HepG2 (cell line): ENCODE results near the gene ADCY5.

Experiments
- HDAC6 ChIP-seq: fragments of 200-600 bp; sonication (generic); IDR thresholded peaks from 2 replicates; pipeline ENCODE4 v1.7.0; 2017; ENCODE audit warnings: mild to moderate bottlenecking, antibody characterized with exemption, low read length, low read depth
- SMAD3 ChIP-seq: sonication (generic); formaldehyde crosslinking; IDR thresholded peaks from 2 replicates; pipeline ENCODE4 v1.4.0; 2020; ENCODE audit warnings: missing genetic modification reagents
- SP140L ChIP-seq: sonication (generic); formaldehyde crosslinking; IDR thresholded peaks from 2 replicates; pipeline ENCODE4 v1.4.0; 2020; ENCODE audit warnings: missing genetic modification reagents, borderline replicate concordance
- ZNF12 ChIP-seq: sonication (generic); formaldehyde crosslinking; IDR thresholded peaks from 2 replicates; pipeline ENCODE4 v1.5.0; 2020; ENCODE audit warnings: missing genetic modification reagents
- TF ChIP-seq, protein P1 (sequence below): sonication (generic); formaldehyde crosslinking; IDR thresholded peaks from one replicate; pipeline ENCODE4 v1.5.1; 2020; ENCODE audit warnings: mild to moderate bottlenecking, missing genetic modification reagents; ENCODE audit errors: not compliant biosample characterization

DNA sequence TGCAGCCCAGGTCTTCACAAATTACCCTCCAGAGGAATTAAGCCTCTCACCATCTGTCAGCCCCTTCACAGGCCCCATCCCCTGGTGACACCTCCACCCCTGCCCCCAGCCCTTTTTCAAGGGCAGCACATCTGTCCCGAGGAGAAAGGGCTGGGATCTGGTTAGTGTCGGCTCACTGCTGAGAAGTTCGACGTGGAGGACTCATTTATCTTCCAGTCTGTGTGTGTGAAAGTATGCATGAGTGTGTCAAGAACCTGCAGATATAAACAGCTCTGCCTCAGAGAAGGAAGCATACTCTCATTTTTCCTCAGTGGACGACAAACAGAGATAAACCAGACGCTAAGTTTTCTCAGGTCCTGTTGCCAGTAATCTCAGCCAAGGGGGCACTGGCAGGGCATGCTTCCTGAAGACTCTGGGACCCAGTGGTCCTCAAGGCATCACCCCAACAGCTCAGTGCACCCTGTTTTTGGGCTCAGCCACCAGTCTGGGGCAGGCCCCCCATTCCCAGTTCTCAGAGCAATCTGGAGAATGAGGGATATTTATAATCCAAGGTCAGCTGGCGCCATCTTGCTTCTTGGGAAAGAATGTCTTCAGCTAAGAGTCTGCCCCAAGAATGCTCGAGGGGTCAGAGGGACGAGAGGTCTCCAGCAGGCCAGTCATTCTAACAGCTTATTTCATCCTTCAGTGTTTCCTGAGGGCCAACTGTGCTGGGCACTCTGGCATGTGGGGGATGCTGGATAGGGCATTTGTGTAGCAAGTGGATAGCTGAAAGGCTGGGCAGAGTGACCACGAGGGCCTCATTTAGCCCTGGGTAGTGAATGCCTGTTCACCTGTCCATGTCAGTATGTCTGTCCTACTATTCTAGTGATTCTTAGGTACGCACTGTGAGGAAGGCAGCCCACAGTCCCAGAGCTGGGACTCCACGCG lies 73.6 kb downstream of the ADCY5 start:
- no peak for TF ChIP-seq ZNF12 (CRISPR knock-in tag)
- no peak for TF ChIP-seq HDAC6
- TF ChIP-seq, protein P1, sequence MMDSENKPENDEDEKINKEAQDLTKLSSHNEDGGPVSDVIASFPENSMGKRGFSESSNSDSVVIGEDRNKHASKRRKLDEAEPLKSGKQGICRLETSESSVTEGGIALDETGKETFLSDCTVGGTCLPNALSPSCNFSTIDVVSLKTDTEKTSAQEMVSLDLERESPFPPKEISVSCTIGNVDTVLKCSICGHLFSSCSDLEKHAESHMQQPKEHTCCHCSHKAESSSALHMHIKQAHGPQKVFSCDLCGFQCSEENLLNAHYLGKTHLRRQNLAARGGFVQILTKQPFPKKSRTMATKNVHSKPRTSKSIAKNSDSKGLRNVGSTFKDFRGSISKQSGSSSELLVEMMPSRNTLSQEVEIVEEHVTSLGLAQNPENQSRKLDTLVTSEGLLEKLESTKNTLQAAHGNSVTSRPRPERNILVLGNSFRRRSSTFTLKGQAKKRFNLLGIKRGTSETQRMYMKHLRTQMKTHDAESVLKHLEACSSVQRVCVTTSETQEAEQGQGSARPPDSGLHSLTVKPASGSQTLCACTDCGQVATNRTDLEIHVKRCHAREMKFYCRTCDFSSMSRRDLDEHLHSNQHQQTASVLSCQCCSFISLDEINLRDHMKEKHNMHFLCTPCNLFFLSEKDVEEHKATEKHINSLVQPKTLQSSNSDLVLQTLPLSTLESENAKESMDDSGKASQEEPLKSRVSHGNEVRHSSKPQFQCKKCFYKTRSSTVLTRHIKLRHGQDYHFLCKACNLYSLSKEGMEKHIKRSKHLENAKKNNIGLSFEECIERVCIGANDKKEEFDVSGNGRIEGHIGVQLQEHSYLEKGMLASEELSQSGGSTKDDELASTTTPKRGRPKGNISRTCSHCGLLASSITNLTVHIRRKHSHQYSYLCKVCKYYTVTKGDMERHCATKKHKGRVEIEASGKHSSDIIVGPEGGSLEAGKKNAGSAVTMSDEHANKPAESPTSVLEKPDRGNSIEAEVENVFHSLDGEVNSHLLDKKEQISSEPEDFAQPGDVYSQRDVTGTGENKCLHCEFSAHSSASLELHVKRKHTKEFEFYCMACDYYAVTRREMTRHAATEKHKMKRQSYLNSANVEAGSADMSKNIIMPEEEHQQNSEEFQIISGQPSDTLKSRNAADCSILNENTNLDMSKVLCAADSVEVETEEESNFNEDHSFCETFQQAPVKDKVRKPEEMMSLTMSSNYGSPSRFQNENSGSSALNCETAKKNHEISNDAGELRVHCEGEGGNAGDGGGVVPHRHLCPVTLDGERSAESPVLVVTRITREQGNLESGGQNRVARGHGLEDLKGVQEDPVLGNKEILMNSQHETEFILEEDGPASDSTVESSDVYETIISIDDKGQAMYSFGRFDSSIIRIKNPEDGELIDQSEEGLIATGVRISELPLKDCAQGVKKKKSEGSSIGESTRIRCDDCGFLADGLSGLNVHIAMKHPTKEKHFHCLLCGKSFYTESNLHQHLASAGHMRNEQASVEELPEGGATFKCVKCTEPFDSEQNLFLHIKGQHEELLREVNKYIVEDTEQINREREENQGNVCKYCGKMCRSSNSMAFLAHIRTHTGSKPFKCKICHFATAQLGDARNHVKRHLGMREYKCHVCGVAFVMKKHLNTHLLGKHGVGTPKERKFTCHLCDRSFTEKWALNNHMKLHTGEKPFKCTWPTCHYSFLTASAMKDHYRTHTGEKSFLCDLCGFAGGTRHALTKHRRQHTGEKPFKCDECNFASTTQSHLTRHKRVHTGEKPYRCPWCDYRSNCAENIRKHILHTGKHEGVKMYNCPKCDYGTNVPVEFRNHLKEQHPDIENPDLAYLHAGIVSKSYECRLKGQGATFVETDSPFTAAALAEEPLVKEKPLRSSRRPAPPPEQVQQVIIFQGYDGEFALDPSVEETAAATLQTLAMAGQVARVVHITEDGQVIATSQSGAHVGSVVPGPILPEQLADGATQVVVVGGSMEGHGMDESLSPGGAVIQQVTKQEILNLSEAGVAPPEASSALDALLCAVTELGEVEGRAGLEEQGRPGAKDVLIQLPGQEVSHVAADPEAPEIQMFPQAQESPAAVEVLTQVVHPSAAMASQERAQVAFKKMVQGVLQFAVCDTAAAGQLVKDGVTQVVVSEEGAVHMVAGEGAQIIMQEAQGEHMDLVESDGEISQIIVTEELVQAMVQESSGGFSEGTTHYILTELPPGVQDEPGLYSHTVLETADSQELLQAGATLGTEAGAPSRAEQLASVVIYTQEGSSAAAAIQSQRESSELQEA (CRISPR knock-in tag): no peak
- no peak for TF ChIP-seq SP140L (CRISPR knock-in tag)
- no peak for TF ChIP-seq SMAD3 (CRISPR knock-in tag)
